Dedifferentiated amniotic fluid mesenchymal stem cell (primary cell): ENCODE data around the gene PDCD1LG2.
A peak's percentile ranks its signal among the peaks of the same experiment; 100 is the strongest.

Source experiments
- DNase-seq: peaks from one replicate; pipeline ENCODE4 v3.0.0-alpha.2; 2016; ENCODE audit errors: extremely low spot score

PDCD1LG2 gene

GRCh38 chr9:5531101-5531882, 21.0 kb downstream of the PDCD1LG2 start:
- no peak for DNase-seq

- DNase-seq, result no peak
Observed at GRCh38 chr9:5532306-5532705, 22.0 kb downstream of the PDCD1LG2 start.

GRCh38 chr9:5532790-5533189, 22.5 kb downstream of the PDCD1LG2 start:
- DNase-seq, result no peak

- DNase-seq, result no peak
Observed at GRCh38 chr9:5536684-5537083, 26.4 kb downstream of the PDCD1LG2 start.

- peak; percentile 35 for DNase-seq
Observed at GRCh38 chr9:5543875-5544702, 33.8 kb downstream of the PDCD1LG2 start.

GRCh38 chr9:5549658-5550650, 39.6 kb downstream of the PDCD1LG2 start:
- DNase-seq, result peak; percentile 58

GRCh38 chr9:5551368-5552150, 41.2 kb downstream of the PDCD1LG2 start:
- DNase-seq, result no peak

GRCh38 chr9:5552301-5552700, 42.0 kb downstream of the PDCD1LG2 start:
- DNase-seq, result no peak

- DNase-seq, result peak; percentile 62
Observed at GRCh38 chr9:5553211-5553610, 42.9 kb downstream of the PDCD1LG2 start.

GRCh38 chr9:5554254-5554653, 43.9 kb downstream of the PDCD1LG2 start:
- DNase-seq, result no peak

- no peak for DNase-seq
Observed at GRCh38 chr9:5556101-5556705, 45.9 kb downstream of the PDCD1LG2 start.

- no peak for DNase-seq
Observed at GRCh38 chr9:5557606-5558587, 47.6 kb downstream of the PDCD1LG2 start.

GRCh38 chr9:5559659-5560058, 49.3 kb downstream of the PDCD1LG2 start:
- DNase-seq, result no peak

GRCh38 chr9:5560443-5561100, 50.2 kb downstream of the PDCD1LG2 start:
- DNase-seq, result no peak

GRCh38 chr9:5561828-5562488, 51.6 kb downstream of the PDCD1LG2 start:
- no peak for DNase-seq

- DNase-seq, result no peak
Observed at GRCh38 chr9:5562806-5563416, 52.6 kb downstream of the PDCD1LG2 start.

GRCh38 chr9:5563417-5563815, 53.1 kb downstream of the PDCD1LG2 start:
- DNase-seq, result no peak

- no peak for DNase-seq
Observed at GRCh38 chr9:5563886-5564285, 53.6 kb downstream of the PDCD1LG2 start.
